Epithelial cell of umbilical artery (primary cell): ENCODE results near the gene OR2M2. TPM values are rescaled to one million over a fixed set of nuclear protein-coding genes. Genes with fewer than 3 reads are reported as not detected.

Experiments used
- total RNA-seq: library from RNA; depleted of rRNA; stranded (reverse); fragments of >200 nt; gene quantifications from 2 replicates; pipeline ENCODE4 v1.2.3, GENCODE V29; 2014

Gene OR2M2, protein sequence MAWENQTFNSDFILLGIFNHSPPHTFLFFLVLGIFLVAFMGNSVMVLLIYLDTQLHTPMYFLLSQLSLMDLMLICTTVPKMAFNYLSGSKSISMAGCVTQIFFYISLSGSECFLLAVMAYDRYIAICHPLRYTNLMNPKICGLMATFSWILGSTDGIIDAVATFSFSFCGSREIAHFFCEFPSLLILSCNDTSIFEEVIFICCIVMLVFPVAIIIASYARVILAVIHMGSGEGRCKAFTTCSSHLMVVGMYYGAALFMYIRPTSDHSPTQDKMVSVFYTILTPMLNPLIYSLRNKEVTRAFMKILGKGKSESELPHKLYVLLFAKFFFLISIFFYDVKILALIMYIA
- not detected in 2 replicates for total RNA-seq

DNA sequence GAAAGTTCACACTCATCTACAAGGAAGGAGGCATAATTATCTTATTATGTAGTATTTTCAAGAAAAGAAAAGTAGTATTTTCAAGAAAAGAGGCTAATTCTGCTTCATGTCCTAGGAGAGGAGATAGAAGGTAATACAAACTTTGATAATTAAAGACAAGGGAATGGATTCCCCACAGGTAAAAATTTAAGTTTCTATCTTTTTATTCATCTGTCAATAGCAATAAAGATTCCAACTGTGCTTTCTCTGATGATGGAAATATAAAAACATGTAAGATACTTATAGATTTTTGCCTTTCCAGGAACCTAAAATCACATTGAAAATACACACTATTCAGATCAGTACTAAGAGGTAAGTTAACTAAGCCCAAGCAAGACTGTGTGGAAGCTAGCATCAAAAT lies at the start of gene OR2M2:
TSS of gene OR2M2 (plus strand) at position 301 of the 400 bp plus-strand sequence. CDS start 5,165 bp downstream, outside the sequence.

DNA sequence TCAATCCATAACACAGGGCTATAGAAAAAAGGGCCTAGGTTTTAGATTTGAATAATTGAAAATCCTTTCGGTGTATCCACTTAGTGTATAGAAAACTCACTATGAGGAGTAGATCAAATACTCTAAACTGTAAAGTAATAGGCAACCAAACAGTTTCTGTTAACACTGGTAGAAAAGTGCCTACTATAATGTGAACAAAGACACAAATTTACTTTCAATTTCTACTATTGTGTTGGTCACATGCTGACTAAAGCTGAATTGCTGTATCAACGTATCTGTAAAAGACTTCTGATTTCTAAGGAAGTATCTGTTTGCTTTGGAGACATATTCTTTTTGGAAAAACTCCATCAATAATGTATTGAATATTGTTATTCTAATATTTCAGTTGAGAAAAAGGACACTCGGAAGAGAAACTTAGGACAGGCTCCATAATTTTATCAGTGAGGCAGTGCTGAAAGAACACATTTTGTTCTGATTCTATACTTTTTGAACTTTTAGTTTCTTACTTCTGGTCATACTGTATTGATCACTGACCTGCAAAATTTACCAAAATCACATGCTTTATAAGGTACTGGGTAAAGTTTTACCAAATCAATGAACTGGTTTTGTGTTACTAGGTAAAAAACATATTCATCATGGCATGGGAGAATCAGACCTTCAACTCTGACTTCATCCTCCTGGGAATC lies 30.0 kb upstream of the OR2M2 start, which contains the start of gene OR2M5:
TSS of gene OR2M5 (plus strand) at position 636 of the 686 bp plus-strand sequence. CDS start at position 636, 0 bp downstream.

DNA sequence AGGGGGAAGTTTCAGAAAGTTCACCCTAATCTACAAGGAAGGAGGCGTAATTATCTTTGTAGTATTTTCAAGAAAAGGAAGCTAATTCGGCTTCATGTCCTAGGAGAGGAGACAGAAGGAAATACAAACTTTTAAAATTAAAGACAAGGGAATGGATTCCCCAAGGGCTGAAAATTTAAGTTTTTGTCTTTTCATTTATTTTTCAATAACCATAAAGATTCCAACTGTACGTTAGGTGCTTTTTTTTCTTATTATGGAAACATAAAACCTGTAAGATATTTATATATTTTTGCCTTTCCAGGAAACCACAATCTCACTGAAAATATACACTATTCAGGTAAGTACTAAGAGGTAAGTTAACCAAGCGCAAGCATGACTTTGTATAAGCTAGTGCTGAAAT lies 22.3 kb downstream of the OR2M2 start, which contains the start of gene OR2M3:
TSS of gene OR2M3 (plus strand) at position 301 of the 400 bp plus-strand sequence. CDS start 5,803 bp downstream, outside the sequence.

Other genes with a start within 250 kb of the OR2M2 start
- not detected in 2 replicates for gene OR2AJ1, start 249.9 kb upstream of the OR2M2 start, total RNA-seq
- under 0.01 and 0.30 TPM in 2 replicates for gene OR2L8, start 226.0 kb upstream of the OR2M2 start, total RNA-seq
- not detected in 2 replicates for gene OR2AK2, start 209.6 kb upstream of the OR2M2 start, total RNA-seq
- not detected in 2 replicates for gene OR2L5, start 161.2 kb upstream of the OR2M2 start, total RNA-seq
- gene OR2L2, start 144.8 kb upstream of the OR2M2 start, total RNA-seq, result not detected in 2 replicates
- under 0.01 TPM in 1 of 2 replicates, not detected in the other for gene OR2L3, start 128.0 kb upstream of the OR2M2 start, total RNA-seq
- not detected in 2 replicates for gene OR2L13, start 79.6 kb upstream of the OR2M2 start, total RNA-seq
- not detected in 2 replicates for gene OR2M5, start 29.7 kb upstream of the OR2M2 start, total RNA-seq
- gene OR2M3, start 22.4 kb downstream of the OR2M2 start, total RNA-seq, result not detected in 2 replicates
- not detected in 2 replicates for gene OR2M4, start 56.6 kb downstream of the OR2M2 start, total RNA-seq
- gene OR2T33, start 103.2 kb downstream of the OR2M2 start, total RNA-seq, result not detected in 2 replicates
- not detected in 2 replicates for gene OR2T12, start 128.6 kb downstream of the OR2M2 start, total RNA-seq
- gene OR2M7, start 149.7 kb downstream of the OR2M2 start, total RNA-seq, result not detected in 2 replicates
- not detected in 2 replicates for gene OR14C36, start 174.0 kb downstream of the OR2M2 start, total RNA-seq
- not detected in 2 replicates for gene OR2T4, start 186.8 kb downstream of the OR2M2 start, total RNA-seq
- not detected in 2 replicates for gene OR2T6, start 200.9 kb downstream of the OR2M2 start, total RNA-seq
- not detected in 2 replicates for gene OR2T1, start 228.2 kb downstream of the OR2M2 start, total RNA-seq